A673 (cell line): Measurements from ENCODE around the gene CLIC6.

Source experiments
- CTCF ChIP-seq: fragments of 300-800, 200-600 bp; sonication (generic); conservative IDR thresholded peaks from 2 replicates; pipeline ENCODE4 v1.5.1; 2017; ENCODE audit warnings: low read depth, mild to moderate bottlenecking, antibody characterized with exemption, low read length, moderate library complexity, mixed read lengths
- EZH2 ChIP-seq: fragments of 200-600 bp; sonication (generic); IDR thresholded peaks from 2 replicates; pipeline ENCODE4 v1.6.1; 2017; ENCODE audit warnings: borderline replicate concordance, low read depth, mild to moderate bottlenecking, mixed read lengths, antibody characterized with exemption, low read length; ENCODE audit not compliant: poor library complexity, severe bottlenecking

GRCh38 chr21:34715518-34715917 is 46.7 kb downstream of the CLIC6 start:
- TF ChIP-seq CTCF (no peak), EZH2 (no peak)
